GM19397 (cell line): ENCODE results near the gene CCDC92.
"Not testable (repeated sequence)": the region's sequence is repeated elsewhere in the genome, so short reads cannot be mapped to it uniquely, and the experiment has no call there.

ENCODE experiments used
- ATAC-seq: cut with Tn5 transposase; IDR thresholded peaks from one replicate; pipeline ENCODE4 v1.9.1; 2021; ENCODE audit warnings: mild to moderate bottlenecking, moderate library complexity; ENCODE audit not compliant: unreplicated experiment

Gene CCDC92

DNA sequence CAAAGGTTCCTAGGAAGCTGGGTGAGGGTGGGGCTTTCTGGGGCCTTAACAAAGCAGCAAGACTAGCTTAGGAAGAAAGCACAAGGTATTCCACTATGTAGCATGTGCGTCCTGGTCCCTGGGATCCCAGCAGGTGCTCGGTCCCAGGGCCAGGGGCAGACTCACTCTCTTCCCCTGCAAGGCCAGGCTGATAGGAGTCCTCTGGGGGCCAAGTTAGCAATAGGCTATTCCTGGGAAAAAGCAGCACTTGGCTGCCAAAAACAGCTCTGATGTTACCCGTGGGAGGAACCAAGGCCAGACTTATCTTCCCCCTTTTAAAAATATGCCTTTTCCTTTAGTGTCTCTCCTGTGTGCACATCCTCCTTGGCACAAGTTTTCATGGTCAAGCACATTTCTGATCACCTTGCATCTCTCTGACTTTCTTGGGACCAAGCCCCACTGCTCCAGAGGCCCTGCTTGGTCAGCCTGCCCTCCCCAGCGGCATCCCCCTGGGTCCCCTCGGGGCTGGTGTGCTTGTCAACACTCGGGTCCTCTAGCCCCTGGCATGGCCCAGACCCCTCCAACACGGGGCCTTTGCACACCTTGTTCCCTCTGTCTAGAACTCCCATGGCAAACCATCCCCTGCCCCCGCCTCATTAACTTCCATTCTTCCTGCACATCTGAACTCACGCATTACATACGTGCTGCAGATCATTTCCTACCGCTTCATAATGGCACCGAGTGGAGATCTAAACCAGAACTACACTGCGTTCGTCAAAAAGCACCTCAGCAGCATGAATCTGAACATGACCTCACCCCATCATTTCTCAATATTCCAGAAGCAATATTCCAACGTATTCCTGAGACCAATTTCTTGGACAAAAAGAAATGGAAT is 21.9 kb downstream of the CCDC92 start:
- ATAC-seq = no peak

DNA sequence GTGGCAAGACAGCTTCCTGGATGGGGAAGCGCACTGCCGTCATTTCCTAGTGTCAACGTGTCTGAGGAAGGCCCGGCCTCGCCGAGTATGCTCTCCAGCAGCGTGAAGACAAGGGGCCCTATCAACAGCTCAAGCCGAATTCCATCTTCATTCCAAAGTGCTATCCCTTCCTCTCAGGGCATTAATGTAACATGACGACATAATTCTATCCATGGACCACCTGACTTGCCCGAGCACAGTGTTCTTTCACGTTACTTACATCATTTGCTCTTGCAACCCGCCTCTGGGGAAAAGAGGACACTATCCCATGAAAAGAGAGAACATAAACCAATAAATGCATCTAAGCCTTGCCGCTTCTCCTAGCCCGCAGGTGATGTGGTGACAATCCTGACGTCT is 22.9 kb downstream of the CCDC92 start:
- ATAC-seq = no peak

DNA sequence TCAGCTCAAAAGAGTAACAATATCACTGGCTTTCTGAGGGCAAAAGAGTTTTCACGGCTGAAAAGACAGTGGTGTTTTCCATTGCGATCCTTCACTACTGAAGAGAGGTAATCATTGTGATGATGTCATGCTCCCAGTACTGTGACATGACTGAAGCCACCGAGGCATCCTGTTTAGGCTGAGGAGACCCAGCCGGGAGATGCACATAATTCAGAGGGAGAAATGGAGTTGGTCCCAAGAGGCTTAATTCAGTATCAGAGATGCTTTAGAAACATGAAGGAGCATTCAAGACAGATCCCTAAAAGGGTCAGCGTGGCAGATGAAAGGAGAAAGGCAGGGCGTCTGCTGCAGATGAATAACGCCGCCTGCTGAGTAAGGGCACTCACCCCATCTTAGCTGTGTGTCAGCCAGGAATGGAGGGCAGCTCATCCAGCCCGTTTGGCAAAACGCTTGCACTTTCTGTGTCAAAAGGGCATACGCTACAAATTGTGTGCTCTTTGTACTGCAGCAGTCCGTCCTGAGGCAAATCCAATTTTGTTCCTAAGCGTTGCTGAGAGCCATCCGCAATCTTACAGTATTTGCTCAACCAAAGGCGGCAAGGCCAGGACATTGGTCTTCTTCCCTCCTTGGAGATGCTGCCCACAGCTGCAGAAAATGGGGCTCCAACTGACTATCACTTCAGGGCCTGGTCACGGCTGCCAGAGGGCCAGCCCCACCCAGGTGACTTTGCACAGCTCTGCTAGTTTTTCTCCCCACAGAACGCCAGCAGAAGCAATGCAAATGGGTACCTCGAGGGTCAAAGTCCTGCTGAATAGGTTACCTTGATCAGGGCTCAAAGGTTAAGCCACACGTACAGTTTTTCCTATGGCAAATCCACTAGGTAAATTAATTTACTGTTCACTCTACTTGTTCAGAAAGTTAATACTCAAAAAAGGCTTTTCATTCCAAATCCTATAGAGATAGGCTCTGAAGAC is 23.5 kb downstream of the CCDC92 start:
- ATAC-seq = no peak

DNA sequence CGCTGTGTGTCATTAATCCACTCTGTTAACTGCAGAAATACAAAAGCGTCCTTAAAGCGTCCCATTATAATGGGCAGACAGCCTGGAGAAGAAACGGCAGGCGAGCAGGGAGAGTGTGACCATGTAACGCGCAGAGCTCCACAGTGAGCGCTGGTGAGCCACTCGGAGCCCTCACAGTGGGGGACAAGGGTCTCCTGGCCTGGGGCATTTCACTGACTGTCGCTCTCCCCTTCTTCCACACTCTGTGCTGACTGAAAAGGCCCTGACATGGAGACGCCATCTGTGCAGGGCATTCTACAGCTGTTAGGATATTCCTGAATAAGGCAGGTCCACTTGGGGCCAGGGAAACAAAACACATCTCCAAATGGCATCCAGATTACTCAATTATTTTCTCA is 24.2 kb downstream of the CCDC92 start:
- no peak for ATAC-seq

DNA sequence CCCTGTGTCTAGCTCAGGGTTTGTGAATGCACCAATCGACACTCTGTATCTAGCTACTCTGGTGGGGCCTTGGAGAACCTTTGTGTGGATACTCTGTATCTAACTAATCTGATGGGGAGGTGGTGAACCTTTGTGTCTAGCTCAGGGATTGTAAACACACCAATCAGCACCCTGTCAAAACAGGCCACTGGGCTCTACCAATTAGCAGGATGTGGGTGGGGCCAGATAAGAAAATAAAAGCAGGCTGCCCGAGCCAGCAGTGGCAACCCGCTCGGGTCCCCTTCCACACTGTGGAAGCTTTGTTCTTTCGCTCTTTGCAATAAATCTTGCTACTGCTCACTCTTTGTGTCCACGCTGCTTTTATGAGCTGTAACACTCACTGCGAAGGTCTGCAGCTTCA is 25.1 kb downstream of the CCDC92 start:
- not testable (repeated sequence) for ATAC-seq

DNA sequence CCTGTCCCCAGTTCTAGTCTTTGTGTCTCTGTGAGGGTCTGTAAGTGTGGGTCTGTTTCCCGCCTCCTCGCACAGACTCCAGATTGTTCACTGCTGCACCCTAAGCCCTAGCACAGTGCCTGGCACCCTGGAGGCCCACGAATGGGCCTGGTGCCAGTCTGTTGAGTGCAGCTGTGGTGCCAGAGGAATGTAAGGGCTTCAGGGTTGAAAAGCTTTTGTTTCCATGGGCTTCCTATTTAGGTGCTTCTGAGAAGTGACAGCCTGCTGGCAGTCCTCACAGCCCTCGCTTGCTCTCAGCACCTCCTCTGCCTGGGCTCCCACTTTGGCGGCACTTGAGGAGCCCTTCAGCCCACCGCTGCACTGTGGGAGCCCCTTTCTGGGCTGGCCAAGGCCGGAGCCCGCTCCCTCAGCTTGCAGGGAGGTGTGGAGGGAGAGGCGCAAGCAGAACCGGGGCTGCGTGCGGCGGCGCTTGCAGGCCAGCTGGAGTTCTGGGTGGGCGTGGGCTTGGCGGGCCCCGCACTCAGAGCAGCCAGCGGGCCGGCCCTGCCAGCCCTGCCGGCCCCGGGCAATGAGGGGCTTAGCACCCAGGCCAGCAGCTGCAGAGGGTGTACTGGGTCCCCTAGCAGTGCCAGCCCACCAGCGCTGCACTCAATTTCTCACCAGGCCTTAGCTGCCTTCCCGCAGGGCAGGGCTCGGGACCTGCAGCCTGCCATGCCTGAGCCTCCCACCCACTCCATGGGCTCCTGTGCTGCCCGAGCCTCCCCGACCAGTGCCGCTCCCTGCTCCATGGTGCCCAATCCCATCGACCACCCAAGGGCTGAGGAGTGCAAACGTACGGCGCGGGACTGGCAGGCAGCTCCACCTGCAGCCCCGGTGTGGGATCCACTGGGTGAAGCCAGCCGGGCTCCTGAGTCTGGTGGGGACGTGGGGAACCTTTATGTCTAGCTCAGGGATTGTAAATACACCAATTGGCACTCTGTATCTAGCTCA is 25.8 kb downstream of the CCDC92 start:
- not testable (repeated sequence) for ATAC-seq

DNA sequence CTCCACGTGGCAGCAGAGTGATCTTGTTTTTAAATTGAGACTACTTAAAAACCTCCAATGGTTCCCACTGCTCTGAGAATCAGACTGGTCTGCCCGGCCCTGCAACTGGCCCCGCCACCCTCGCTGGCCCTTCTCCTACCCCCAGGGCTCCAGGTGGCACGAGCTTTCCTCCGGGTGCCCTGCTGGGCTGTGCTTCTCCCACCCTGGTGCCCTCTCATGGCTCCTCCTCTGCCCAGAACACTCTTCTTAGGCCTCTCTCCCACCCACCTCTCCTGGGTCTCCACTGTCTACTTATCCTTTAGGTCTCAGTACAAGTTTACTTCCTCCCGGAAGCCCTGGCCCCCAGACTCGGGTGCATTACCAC is 26.5 kb downstream of the CCDC92 start:
- ATAC-seq = no peak

DNA sequence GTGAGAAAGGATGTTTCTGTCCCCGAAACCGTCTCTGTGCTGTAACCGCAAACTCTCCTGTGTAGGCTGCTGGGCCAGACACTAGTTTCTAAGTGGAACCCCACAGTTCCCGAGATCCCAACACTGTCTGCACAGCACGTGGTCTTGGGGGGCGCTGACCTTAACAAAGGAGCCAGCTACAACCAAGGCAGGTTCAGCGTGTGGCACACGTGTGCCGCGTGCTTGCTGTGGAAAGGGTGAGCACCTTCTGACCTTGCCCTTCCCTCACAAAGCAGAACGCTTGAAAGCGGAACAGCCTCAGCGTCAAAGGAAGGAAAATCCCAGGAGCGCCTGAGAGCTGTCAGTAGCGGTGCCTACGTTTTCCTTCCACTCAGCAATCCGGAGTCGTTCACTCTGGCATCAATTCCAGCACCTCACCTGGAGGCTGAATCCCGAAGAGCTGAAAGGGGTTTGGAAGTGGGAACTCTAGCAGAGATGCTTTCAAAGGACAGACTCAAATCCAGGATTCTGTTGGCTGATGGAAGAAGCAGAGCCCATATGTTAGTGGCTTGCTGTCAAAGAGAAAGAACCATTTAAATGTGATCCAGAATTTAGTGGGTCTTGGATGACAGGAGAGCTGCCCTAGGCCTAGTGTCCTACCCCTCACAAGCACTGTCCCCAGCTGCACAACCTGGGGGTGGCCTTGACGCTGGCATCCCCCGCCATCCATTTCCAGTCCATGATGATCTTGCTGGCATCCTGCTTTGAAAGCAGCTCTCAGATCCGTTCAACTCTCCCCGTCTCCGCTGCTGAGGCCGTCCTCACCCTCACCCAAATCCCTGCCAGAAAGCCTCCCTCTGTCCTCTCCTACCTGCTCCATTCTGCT is 27.1 kb downstream of the CCDC92 start:
- ATAC-seq = no peak

DNA sequence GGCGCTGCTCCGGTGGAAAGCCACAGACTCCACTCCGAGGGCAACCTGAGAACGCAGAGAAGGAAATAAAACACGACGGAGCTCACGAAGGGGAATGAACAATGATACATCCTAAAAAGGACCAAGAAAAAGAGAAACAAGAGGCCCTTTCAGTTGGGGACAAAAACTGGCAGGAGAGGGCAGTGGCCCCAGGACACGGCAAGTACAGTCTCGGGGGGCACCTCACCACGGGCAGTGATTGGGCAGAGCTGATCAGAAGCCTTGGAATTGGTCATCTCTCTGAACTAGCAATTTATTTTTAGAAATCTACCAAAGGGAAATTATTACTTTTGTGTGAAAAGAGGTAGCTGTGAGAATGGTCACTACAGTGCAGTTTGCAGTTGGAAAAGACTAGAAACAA is 27.9 kb downstream of the CCDC92 start:
- ATAC-seq = no peak

DNA sequence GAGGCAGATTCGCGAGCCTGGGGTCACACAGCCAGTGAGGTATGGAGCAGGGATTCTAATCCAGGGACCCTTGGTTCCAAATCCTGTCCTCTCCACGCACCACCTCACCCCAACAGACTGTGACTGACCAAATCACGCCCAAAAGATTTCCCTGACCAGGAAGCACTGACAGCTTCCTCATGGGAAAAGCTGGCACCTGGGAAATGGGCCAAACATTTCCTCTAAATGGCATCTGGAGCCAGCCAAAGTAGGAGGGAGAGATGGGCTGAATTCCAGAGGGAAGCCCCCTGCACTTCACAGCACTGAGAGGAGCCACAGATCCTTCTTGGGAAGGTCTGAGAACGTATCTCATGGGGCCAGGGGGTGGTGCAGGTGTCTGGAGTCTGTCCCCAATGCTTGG is 28.8 kb downstream of the CCDC92 start:
- ATAC-seq = no peak

DNA sequence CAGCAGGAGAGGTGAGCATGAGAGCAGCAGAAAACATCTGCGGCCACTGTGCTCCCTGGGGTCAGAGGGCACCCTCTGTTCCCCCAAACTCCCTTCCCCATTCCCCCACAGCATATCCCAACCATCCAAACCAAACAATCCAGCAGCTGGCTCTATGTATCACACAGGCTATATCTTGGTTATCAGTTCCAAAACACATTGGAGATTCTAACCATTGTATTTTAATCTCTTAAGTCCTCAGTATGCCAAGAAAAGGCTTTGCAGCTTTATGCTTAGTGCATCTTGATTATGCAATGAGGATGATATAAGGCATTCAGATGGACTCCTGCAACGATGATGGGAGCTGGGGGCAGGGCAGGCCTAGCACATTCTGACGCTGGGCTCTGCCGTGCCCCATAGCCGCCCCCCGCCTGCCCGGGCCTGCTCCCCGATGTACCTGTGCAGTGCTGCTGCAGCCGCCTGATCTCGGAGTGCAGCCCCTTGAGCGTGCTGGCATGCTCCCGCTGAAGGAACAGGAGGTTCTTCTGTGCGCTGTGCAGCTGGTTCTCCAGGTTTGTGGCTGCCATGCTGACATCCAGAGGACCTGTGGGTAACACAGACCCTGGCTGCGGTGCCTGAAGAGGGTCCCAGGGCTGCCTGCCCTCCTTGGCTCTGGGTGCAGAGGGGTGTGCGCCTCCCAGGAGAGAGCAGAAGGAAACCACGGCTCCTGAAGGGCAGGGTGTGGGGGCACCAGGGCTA is 29.6 kb downstream of the CCDC92 start:
- ATAC-seq = no peak

DNA sequence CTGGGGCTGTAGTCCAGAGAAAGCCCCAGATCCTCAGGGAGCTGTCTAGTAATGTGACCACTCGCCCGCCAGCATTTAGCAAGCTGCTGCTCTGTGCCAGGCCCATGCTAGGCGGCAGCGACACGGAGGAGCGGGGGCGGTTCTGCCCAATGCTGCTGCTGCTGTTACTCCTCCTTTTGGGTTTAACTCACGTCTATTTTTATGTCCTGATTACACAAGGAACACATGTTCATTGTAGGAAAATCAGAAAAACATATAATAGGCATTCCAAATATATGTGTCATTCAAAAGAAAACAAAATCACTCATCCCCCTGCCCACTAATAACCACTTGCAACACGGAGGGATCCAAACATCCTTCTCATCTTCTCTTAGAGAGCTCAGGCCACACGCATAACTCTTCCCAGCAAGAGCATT is 30.4 kb downstream of the CCDC92 start:
- ATAC-seq = no peak

DNA sequence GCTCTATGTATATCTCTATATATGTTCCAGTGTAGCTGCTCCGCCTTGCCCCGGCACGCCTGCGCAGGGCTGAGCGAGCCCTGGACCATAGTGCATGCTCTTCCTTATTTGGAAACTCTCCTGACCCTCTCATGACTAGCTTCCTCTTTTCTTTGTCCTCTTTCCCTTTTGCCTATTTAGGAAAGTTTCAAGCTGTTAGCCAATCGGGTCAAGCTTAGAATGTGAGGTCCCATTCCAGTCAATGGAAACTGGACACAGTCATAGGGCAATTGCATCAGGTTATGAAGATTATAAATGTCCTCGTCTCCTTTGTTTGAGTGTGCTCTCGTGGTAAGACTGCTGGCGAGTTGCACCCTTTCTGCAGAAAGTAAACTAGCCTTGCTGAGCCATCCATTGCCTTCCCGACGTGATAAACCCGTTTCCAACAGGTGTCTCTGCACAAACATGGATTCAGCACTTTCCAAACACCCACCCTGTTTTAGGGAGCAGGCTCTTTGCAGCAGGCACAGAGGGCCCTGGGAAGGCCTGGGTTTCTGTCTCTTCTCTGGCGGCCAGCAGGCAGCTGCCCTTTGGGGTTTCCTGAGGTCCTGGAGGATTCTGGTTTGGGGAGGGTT is 30.9 kb downstream of the CCDC92 start:
- no peak for ATAC-seq

DNA sequence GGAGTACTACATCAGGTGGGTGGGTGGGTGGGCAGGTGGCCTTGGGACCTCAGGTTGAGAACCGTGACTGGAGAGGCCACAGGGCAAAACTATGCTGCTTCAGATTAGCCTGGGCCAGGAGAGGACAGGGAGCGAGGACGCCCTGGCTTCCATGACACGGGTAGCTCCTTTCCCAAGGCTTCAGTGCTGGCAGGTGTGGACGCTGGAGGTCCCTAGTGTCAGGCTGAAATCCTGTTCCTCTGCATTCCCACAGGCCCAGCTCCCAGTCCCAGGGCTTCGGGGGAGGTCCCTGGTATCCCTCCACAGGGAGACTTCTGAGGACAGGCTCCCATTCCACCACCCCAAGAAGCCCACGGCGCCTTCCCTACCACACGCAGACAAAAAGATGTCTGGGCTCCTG is 31.6 kb downstream of the CCDC92 start:
- ATAC-seq = no peak

DNA sequence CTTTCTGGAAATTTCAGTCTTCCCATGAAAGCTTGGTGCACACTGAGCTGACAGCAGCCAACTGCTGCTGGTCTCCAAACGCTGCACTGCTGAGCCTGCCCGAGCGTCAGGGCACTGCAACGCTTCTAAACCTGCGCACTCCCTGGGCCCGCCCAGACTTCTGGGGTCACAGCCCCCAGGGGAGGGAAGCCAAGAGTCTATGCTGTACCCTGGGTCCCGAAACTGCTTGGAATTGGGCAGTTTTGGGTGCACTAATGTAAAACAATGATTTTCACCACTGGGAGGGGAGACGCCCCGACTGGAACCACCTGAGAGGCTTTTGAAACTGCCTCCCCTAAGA is 32.0 kb downstream of the CCDC92 start:
- no peak for ATAC-seq

DNA sequence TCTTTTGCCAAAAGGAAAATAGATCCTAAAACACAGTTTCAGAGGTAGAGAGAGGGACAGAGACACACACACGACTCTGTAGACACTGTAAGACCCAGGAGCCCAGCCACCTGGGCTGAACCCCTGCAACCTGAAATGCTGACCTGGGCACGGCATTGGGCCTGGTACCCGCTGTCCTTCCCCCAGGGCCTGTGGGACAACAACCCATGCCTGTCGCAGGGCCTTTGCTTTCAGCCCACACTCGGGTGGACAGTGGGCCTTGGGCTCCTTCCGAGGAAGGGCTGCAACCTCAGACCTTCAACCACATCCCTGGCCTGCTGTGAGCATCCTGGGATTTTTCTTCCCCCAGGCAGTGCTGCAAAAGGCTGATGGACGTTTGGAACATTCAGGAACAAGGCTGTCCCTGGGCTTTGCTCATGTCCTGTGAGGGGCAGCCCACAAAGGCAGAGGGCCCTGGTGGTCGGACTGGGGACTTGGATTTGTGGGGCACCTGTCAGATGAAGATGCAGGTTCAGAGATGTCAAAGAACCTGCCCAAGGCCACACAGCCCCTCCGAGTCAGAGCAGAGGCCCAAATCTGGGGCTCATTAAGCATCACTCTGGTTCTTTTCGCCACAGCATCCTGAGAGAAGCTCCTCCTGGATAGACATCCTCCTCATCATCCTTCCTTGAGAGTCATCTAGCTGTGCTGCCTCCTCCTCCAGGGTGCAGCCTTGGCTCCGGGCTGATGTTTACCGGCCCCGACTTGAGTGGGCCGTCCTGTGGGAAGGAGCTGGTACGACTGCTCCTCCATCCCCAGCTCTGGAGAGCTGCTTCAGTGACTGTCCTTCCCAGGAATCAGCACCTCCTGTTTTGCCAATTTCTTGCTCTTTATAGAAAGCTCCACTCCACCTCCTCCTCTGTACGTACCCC is 32.7 kb downstream of the CCDC92 start:
- ATAC-seq = no peak

DNA sequence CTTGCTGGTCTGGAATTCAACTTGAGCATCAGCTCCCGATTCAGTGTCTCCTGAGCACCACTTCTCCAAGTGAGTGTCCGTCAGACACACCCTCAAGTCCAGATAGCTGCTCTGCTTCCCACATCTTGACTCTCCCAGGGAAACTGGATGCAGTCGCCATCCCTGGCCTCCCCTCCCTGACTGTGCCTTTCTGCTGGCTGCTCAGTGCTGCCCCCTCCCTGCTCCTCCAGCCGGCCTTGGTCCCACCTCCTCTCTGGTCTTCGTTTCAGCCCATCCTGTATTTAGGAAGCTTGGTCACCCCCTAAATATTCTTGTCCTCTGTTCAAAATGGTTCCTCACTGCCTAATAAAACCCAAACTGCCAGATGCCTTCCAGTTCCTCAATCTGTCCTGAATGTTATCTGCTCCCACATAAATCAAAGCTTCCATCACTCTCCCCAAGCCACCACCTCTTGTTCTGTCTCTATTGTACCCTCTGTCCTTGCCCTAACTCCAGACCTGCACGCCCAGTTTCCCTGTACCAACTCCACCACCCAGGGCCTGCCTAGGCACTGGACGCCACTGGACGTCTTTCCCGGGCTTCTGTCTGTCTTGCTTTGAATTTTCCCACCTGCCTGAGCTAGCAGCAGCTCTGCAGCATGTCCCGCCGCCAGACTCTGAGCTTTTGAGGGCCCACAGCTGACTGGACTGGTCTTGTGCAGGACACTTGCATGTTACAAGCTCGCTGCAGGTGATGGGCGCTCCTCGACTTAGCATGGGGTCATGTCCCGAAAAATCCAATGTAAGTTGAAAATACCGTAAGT is 33.8 kb downstream of the CCDC92 start:
- ATAC-seq = no peak
